ENCODE data around the gene CSGALNACT2. TPM values are rescaled to one million over a fixed set of nuclear protein-coding genes. Genes with fewer than 3 reads are reported as not detected.

CSGALNACT2 gene
- total and polyA plus RNA-seq, 12 donors: 5.8 to 19.4 (median 12.3) TPM

DNA sequence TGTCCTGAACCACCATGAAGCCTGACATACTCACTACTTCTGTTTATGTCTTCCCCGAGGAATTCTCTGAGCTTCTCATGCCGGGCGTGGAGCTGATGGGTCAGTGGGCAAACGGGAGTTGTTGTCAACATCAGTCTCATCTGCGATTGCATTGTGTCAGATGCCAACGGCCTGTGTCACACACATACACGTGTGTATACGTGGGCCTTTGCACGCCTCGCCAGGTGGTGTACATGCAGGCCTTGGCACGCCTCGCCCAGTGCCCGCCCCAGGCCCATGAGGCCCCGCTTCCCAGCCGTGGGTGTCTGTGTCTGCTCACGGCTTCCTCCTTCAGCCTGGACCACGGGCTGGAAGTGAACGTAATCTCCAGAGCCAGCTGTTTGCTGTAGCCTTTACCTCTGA is 7.5 kb upstream of the CSGALNACT2 start:
- Histone ChIP-seq H3K4me3 (no peak overlapping the region), H3K4me1 (replicated peaks in 1 of 2) (no peaks in the 10 kb centered on the region), H3K27me3 (no peaks in the 10 kb centered on the region), H3K9me3 (replicated peaks in 1 of 3) (no peaks in the 10 kb centered on the region), H3K27ac (no peak overlapping the region), H3K36me3 (replicated peaks in 1 of 2) (no peaks in the 10 kb centered on the region)
- TF ChIP-seq POLR2A (IDR thresholded peaks at IDR 0.05): no peak
- TF ChIP-seq, protein P1, sequence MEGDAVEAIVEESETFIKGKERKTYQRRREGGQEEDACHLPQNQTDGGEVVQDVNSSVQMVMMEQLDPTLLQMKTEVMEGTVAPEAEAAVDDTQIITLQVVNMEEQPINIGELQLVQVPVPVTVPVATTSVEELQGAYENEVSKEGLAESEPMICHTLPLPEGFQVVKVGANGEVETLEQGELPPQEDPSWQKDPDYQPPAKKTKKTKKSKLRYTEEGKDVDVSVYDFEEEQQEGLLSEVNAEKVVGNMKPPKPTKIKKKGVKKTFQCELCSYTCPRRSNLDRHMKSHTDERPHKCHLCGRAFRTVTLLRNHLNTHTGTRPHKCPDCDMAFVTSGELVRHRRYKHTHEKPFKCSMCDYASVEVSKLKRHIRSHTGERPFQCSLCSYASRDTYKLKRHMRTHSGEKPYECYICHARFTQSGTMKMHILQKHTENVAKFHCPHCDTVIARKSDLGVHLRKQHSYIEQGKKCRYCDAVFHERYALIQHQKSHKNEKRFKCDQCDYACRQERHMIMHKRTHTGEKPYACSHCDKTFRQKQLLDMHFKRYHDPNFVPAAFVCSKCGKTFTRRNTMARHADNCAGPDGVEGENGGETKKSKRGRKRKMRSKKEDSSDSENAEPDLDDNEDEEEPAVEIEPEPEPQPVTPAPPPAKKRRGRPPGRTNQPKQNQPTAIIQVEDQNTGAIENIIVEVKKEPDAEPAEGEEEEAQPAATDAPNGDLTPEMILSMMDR (IDR thresholded peaks at IDR 0.05): no peak
- 84 to 91% (median 89%) methylated on average over 18 of the region's 18 CpGs for WGBS, 4 donors
- intact Hi-C loops (cut with DNase I): loop anchor here in 1 of 2 donors (10.0 kb wide), 1 partner anchor 94 kb away; no protein-coding TSS in a partner anchor
- DNase-seq: peak in 1 of 7 donors; percentile 52

DNA sequence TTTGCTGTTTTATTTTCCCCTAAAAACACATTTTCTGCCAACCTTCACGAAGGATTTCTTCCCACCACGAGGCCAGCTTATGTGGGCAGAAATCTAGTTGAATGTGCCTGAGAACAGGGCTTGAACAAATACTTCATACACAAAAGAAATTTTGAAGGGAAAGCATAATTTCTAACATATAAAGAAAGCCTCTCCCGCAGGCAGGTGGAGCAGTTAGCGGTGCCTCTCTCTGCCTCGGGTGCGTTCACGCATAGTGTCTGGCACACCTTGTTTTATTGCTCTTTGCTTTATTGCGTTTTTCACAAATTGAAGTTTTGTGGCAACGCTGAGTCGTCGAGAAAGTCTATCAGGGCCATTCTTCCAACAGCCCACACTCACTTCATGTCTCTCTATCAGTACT is 7.0 kb upstream of the CSGALNACT2 start:
- WGBS, 4 donors: 84 to 91% (median 89%) methylated on average over 11 of the region's 11 CpGs
- no peak for DNase-seq
- intact Hi-C loops (cut with DNase I): loop anchor here in 1 of 2 donors (10.0 kb wide), 1 partner anchor 94 kb away; no protein-coding TSS in a partner anchor
- H3K36me3 ChIP-seq (replicated peaks in 1 of 2): no peaks in the 10 kb centered on the region
- H3K27ac ChIP-seq: no peak overlapping the region
- H3K9me3 ChIP-seq (replicated peaks in 1 of 3): no peaks in the 10 kb centered on the region
- no peak overlapping the region for H3K4me3 ChIP-seq
- no peak for TF ChIP-seq POLR2A (IDR thresholded peaks at IDR 0.05)
- TF ChIP-seq, protein P1 (IDR thresholded peaks at IDR 0.05): no peak
- H3K4me1 ChIP-seq (replicated peaks in 1 of 2): no peaks in the 10 kb centered on the region
- no peaks in the 10 kb centered on the region for H3K27me3 ChIP-seq

DNA sequence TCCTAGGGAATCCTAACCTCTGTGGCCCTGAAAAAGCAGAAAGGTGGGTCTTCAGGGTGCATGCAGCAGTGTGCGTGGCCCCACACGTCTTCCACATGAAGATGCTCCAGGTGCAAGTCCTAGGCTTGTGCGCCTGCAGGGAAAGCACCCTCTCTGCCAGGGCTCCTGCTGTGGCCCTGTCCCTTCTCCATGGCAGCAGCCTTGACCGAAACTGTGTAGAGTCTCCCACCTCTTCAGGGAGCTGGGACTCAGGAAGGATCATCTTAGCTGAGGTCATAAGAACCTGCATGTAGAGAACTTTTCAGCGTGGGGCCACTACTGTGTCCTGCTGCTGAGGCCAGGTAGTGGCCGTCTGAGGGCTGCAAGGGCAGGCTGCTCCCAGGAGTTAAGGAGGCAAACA is 6.3 kb upstream of the CSGALNACT2 start:
- H3K36me3 ChIP-seq (replicated peaks in 1 of 2): no peaks in the 10 kb centered on the region
- peak in 1 of 7 donors; percentile 49 for DNase-seq
- no peaks in the 10 kb centered on the region for H3K27me3 ChIP-seq
- WGBS, 4 donors: 70 to 90% (median 87%) methylated on average over 3 to 6 of the region's 6 CpGs
- H3K4me1 ChIP-seq (replicated peaks in 1 of 2): peaks cover 3% of the 10 kb centered on the region in 2 donors
- intact Hi-C loops (cut with DNase I): loop anchor here in 1 of 2 donors (10.0 kb wide), 1 partner anchor 93 kb away; no protein-coding TSS in a partner anchor
- no peaks in the 10 kb centered on the region for H3K9me3 ChIP-seq (replicated peaks in 1 of 3)
- TF ChIP-seq, protein P1 (IDR thresholded peaks at IDR 0.05): no peak
- TF ChIP-seq POLR2A (IDR thresholded peaks at IDR 0.05): no peak
- no peak overlapping the region for H3K27ac ChIP-seq
- no peak overlapping the region for H3K4me3 ChIP-seq

DNA sequence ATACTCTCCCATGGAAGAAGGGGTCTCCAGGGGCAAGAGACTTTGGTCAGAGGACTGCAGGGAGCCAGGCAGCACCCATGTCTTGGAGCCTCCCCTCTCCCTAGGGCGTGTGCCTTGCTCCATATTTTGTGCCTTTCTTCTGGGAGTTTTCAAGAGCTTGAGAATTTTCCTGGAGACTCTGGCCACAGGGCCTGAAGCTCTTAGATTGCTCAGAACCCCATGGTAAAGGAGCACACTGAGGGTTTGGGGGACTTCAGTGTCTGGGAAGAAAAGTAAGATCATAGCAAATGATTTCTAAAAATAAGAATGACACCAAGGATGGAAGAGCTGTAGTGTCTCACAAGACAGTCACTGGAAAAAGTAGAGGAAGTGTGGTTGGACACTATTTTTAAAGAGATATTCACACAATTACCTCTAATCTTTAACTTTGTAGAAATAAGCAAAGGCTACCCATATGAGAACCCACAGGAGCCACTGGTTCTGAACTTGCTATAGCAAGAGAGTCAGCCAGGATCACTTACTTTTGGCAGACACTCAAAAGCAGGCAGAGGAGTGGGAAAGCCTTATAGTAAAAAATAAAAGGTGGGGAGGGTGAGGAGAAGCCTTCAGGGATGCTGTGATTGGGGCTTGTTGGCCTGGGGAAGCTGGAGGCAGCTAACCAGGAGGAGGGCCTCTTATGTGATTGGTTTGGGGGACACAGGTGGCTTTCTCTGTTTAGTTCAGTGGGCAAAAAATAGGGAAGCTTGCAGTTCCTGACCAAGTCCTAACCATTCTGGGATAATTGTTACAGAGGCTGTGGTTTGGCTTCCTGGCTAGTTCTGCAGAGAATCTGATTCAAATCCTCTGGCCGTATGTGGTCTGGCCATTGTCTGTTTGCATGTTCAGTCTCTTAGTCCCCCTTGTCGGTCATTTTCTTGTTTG is 5.1 kb upstream of the CSGALNACT2 start:
- no peak overlapping the region for H3K27ac ChIP-seq
- no peaks in the 10 kb centered on the region for H3K27me3 ChIP-seq
- no peaks in the 10 kb centered on the region for H3K36me3 ChIP-seq (replicated peaks in 1 of 2)
- intact Hi-C loops (cut with DNase I): loop anchor here in 1 of 2 donors (10.0 kb wide), 1 partner anchor 92 kb away; no protein-coding TSS in a partner anchor
- H3K4me1 ChIP-seq (replicated peaks in 1 of 2): peaks cover 6 to 7% of the 10 kb centered on the region in 2 donors
- no peaks in the 10 kb centered on the region for H3K9me3 ChIP-seq (replicated peaks in 1 of 3)
- 60 to 86% (median 73%) methylated on average over 3 of the region's 3 CpGs for WGBS, 4 donors
- TF ChIP-seq, protein P1 (IDR thresholded peaks at IDR 0.05): no peak
- no peak for TF ChIP-seq POLR2A (IDR thresholded peaks at IDR 0.05)
- no peak overlapping the region for H3K4me3 ChIP-seq
- DNase-seq: peak in 1 of 7 donors; percentile 45

Data from adrenal gland (tissue), 12 donors.